HepG2 (cell line): ENCODE data around the gene TAT. TPM values are rescaled to one million over a fixed set of nuclear protein-coding genes. Genes with fewer than 3 reads are reported as not detected.

Experiments used
- ATF7-NPFF ChIP-seq: sonication (generic); formaldehyde crosslinking; IDR thresholded peaks from 2 replicates; pipeline ENCODE4 v1.8.1; 2023; ENCODE audit warnings: mild to moderate bottlenecking, low read depth, missing genetic modification reagents, moderate library complexity
- MNT ChIP-seq: fragments of 450-650 bp; IDR thresholded peaks from 2 replicates; pipeline ENCODE4 v1.6.1; 2016
- PAWR ChIP-seq: sonication (generic); formaldehyde crosslinking; IDR thresholded peaks from 2 replicates; pipeline ENCODE4 v1.4.0; 2020; ENCODE audit warnings: missing genetic modification reagents, mild to moderate bottlenecking, borderline replicate concordance
- PAXIP1 ChIP-seq: sonication (generic); formaldehyde crosslinking; conservative IDR thresholded peaks from 2 replicates; pipeline ENCODE4 v1.4.0; 2020; ENCODE audit warnings: mild to moderate bottlenecking, missing genetic modification reagents, moderate library complexity
- PITX1 ChIP-seq: sonication (generic); formaldehyde crosslinking; IDR thresholded peaks from 2 replicates; pipeline ENCODE4 v1.5.1; 2020; ENCODE audit warnings: mild to moderate bottlenecking, missing genetic modification reagents
- RCOR2 ChIP-seq: IDR thresholded peaks from 2 replicates; pipeline ENCODE4 v1.6.1; 2016; ENCODE audit warnings: missing biosample characterization, missing genetic modification reagents
- RNF219 ChIP-seq: sonication (generic); formaldehyde crosslinking; IDR thresholded peaks from 2 replicates; pipeline ENCODE4 v1.5.0; 2020; ENCODE audit warnings: mild to moderate bottlenecking, missing genetic modification reagents
- SALL2 ChIP-seq: sonication (generic); formaldehyde crosslinking; IDR thresholded peaks from 2 replicates; pipeline ENCODE4 v1.8.1; 2023; ENCODE audit warnings: mild to moderate bottlenecking, missing genetic modification reagents, inconsistent platforms
- ZBTB3 ChIP-seq: sonication (generic); formaldehyde crosslinking; IDR thresholded peaks from 2 replicates; pipeline ENCODE4 v1.4.0; 2020; ENCODE audit warnings: low read depth, mild to moderate bottlenecking, moderate library complexity, missing genetic modification reagents, borderline replicate concordance
- ZMYM3 ChIP-seq: sonication (generic); formaldehyde crosslinking; IDR thresholded peaks from 2 replicates; pipeline ENCODE4 v1.5.1; 2020; ENCODE audit warnings: mild to moderate bottlenecking, missing genetic modification reagents
- ZNF224 ChIP-seq: sonication (generic); formaldehyde crosslinking; IDR thresholded peaks from 2 replicates; pipeline ENCODE4 v1.5.0; 2020; ENCODE audit warnings: mild to moderate bottlenecking, missing genetic modification reagents
- ZNF646 ChIP-seq: sonication (generic); formaldehyde crosslinking; IDR thresholded peaks from 2 replicates; pipeline ENCODE4 v1.9.0; 2021; ENCODE audit warnings: mild to moderate bottlenecking, missing genetic modification reagents
- ZNF782 ChIP-seq: sonication (generic); formaldehyde crosslinking; IDR thresholded peaks from 2 replicates; pipeline ENCODE4 v1.4.0; 2020; ENCODE audit warnings: missing genetic modification reagents, mild to moderate bottlenecking, borderline replicate concordance
- polyA plus RNA-seq, 8 experiments: library from polyadenylated mRNA; depleted of rRNA in 3 of 8; stranded (reverse) in 7 of 8; unstranded in 1 of 8; fragments of >200 nt; fragmentation: Illumina TruSeq in 4 of 8; extraction: Trizol in 4 of 8; gene quantifications; 2 replicates each; pipeline versions ENCODE4 v1.2.1 to v1.2.3, GENCODE V29; 2011 to 2016; ENCODE audit warnings: low read depth in 4 of 8, missing spikeins in 1 of 8, mixed read lengths in 1 of 8; ENCODE audit not compliant: insufficient read depth in 1 of 8
- total RNA-seq, 5 experiments: library from RNA; depleted of rRNA; stranded (reverse); fragments of >200 nt; fragmentation: Illumina TruSeq; extraction: Trizol; gene quantifications; 2 replicates each; pipeline ENCODE4 v1.2.3, GENCODE V29; 2016; ENCODE audit warnings: low read depth in 1 of 5

The TAT gene
- total and polyA plus RNA-seq, 2 of the 13 experiments (the other 11 are each of a cell fraction or from before 2014, with no cell fraction given): 1.6 to 5.8 TPM

- TF ChIP-seq PAXIP1 (CRISPR knock-in tag) (peak; percentile 79), ATF7-NPFF (CRISPR knock-in tag) (0 out of 2 replicates have a peak, but pooled peaks have one; percentile 24), ZNF646 (CRISPR knock-in tag) (peak; percentile 98), ZBTB3 (CRISPR knock-in tag) (0 out of 2 replicates have a peak, but pooled peaks have one; percentile 13), PITX1 (CRISPR knock-in tag) (0 out of 2 replicates have a peak, but pooled peaks have one; percentile 30), PAWR (CRISPR knock-in tag) (no peak), ZNF782 (CRISPR knock-in tag) (peak; percentile 19; the same call in 1 of the 2 replicates), SALL2 (CRISPR knock-in tag) (no peak), RNF219 (CRISPR knock-in tag) (0 out of 2 replicates have a peak, but pooled peaks have one; percentile 72), RCOR2 (CRISPR knock-in tag) (peak; percentile 40; the same call in 1 of the 2 replicates), MNT (peak; percentile 21; the same call in 1 of the 2 replicates), ZMYM3 (CRISPR knock-in tag) (0 out of 2 replicates have a peak, but pooled peaks have one; percentile 9), ZNF224 (no peak)
Measured at GRCh38 chr16:71593048-71593999, 16.4 kb upstream of the TAT start (continued).
